GM23338 (cell line): ENCODE measurements around the gene PRPF6. TPM values are rescaled to one million over a fixed set of nuclear protein-coding genes. Genes with fewer than 3 reads are reported as not detected.

Experiments used
- ATAC-seq: fragments of 200-7000 bp; cut with Tn5 transposase; 3 replicates; pipeline ENCODE4 v1.9.1; 2020
- DNase-seq: peaks from one replicate; pipeline ENCODE4 v3.0.0-alpha.2; 2015; ENCODE audit warnings: low spot score
- H2AFZ ChIP-seq: fragments of 200-600 bp; sonication (generic); 2 replicates; pipeline ENCODE4 v1.8.0; 2016; ENCODE audit warnings: antibody characterized with exemption, mild to moderate bottlenecking, moderate library complexity
- H3F3A ChIP-seq: fragments of 200-600 bp; sonication (generic); replicated peaks from 2 replicates; pipeline ENCODE4 v1.8.0; 2017; ENCODE audit warnings: antibody characterized with exemption, mixed run types, low read depth
- H3K27ac ChIP-seq: fragments of 200-600 bp; sonication (generic); 2 replicates; pipeline ENCODE4 v1.6.1; 2016; ENCODE audit warnings: low read depth
- H3K27me3 ChIP-seq: fragments of 200-600 bp; sonication (generic); 2 replicates; pipeline ENCODE4 v1.8.0; 2016; ENCODE audit warnings: mild to moderate bottlenecking, mixed run types, moderate library complexity; ENCODE audit not compliant: insufficient read depth
- H3K36me3 ChIP-seq: fragments of 200-600 bp; sonication (generic); 2 replicates; pipeline ENCODE4 v1.8.0; 2016; ENCODE audit warnings: mild to moderate bottlenecking; ENCODE audit not compliant: insufficient read depth
- H3K4me1 ChIP-seq: fragments of 200-600 bp; sonication (generic); 2 replicates; pipeline ENCODE4 v1.8.0; 2016; ENCODE audit warnings: mild to moderate bottlenecking, moderate library complexity; ENCODE audit not compliant: insufficient read depth
- H3K4me2 ChIP-seq: fragments of 200-600 bp; sonication (generic); 2 replicates; pipeline ENCODE4 v1.7.1; 2017; ENCODE audit warnings: mixed run types
- H3K4me3 ChIP-seq: fragments of 200-600 bp; sonication (generic); 2 replicates; pipeline ENCODE4 v1.6.1; 2016; ENCODE audit warnings: mixed run types
- H3K79me2 ChIP-seq: fragments of 200-600 bp; sonication (generic); replicated peaks from 2 replicates; pipeline ENCODE4 v1.8.0; 2017; ENCODE audit warnings: mild to moderate bottlenecking; ENCODE audit not compliant: insufficient read depth
- H3K9me2 ChIP-seq: fragments of 200-600 bp; sonication (generic); 2 replicates; pipeline ENCODE4 v1.8.0; 2017; ENCODE audit not compliant: insufficient read depth
- H4K20me1 ChIP-seq: fragments of 200-600 bp; sonication (generic); replicated peaks from 2 replicates; pipeline ENCODE4 v1.8.0; 2017; ENCODE audit warnings: mild to moderate bottlenecking; ENCODE audit not compliant: insufficient read depth
- H3K27ac Mint-ChIP-seq: 2 replicates; pipeline ENCODE4 v1.8.0; 2020; ENCODE audit warnings: inconsistent platforms, mild to moderate bottlenecking, moderate library complexity, mixed read lengths
- H3K27me3 Mint-ChIP-seq: 3 replicates; pipeline ENCODE4 v1.8.0; 2022; ENCODE audit warnings: low read depth, mild to moderate bottlenecking, moderate library complexity, mixed read lengths, inconsistent platforms; ENCODE audit not compliant: insufficient read depth, poor library complexity
- H3K36me3 Mint-ChIP-seq: 3 replicates; pipeline ENCODE4 v1.8.0; 2021; ENCODE audit warnings: low read depth, mild to moderate bottlenecking, inconsistent platforms, moderate library complexity, mixed read lengths
- H3K4me1 Mint-ChIP-seq: 3 replicates; pipeline ENCODE4 v1.8.0; 2020; ENCODE audit warnings: mild to moderate bottlenecking, inconsistent platforms, mixed read lengths
- H3K4me3 Mint-ChIP-seq: 3 replicates; pipeline ENCODE4 v1.8.0; 2021; ENCODE audit warnings: moderate library complexity, mild to moderate bottlenecking, inconsistent platforms, mixed read lengths
- H3K9me3 Mint-ChIP-seq: 3 replicates; pipeline ENCODE4 v1.8.0; 2020; ENCODE audit warnings: moderate library complexity, mild to moderate bottlenecking, inconsistent platforms, mixed read lengths
- CREB1 ChIP-seq: fragments of 250-450 bp; sonication (Bioruptor Pico); IDR thresholded peaks from 2 replicates; pipeline ENCODE4 v1.5.0; 2020; ENCODE audit warnings: low read depth, mild to moderate bottlenecking, moderate library complexity
- CTCF ChIP-seq, 2 experiments: fragments of 200-600 bp in 1 of 2; sonication (generic) in 1 of 2; conservative IDR thresholded peaks; 2 replicates each; pipeline versions ENCODE4 v1.5.1 to v1.6.1; 2016 to 2017; ENCODE audit warnings: antibody characterized with exemption in 2 of 2, low read depth in 2 of 2, mild to moderate bottlenecking in 2 of 2, moderate library complexity in 1 of 2
- ETS1 ChIP-seq: IDR thresholded peaks from 2 replicates; pipeline ENCODE4 v1.6.1; 2016; ENCODE audit warnings: antibody characterized with exemption
- EZH2 ChIP-seq: fragments of 200-600 bp; sonication (generic); IDR thresholded peaks from one replicate; pipeline ENCODE4 v1.8.0; 2017; ENCODE audit warnings: antibody characterized with exemption, mild to moderate bottlenecking, low read depth; ENCODE audit not compliant: unreplicated experiment
- EZH2phosphoT487 ChIP-seq: fragments of 200-600 bp; sonication (generic); IDR thresholded peaks from one replicate; pipeline ENCODE4 v1.8.1; 2018; ENCODE audit warnings: antibody characterized with exemption; ENCODE audit not compliant: unreplicated experiment
- JUNB ChIP-seq: IDR thresholded peaks from one replicate; pipeline ENCODE4 v1.6.1; 2016; ENCODE audit warnings: antibody characterized with exemption; ENCODE audit not compliant: unreplicated experiment
- NANOG ChIP-seq: IDR thresholded peaks from 2 replicates; pipeline ENCODE4 v1.6.1; 2016; ENCODE audit warnings: antibody characterized with exemption, borderline replicate concordance
- POLR2AphosphoS5 ChIP-seq: IDR thresholded peaks from 2 replicates; pipeline ENCODE4 v1.6.1; 2016; ENCODE audit warnings: antibody characterized with exemption, low read depth
- REST ChIP-seq: IDR thresholded peaks from one replicate; pipeline ENCODE4 v1.6.1; 2018; ENCODE audit warnings: antibody characterized with exemption; ENCODE audit not compliant: unreplicated experiment
- STAT1 ChIP-seq: IDR thresholded peaks from one replicate; pipeline ENCODE4 v1.6.1; 2016; ENCODE audit warnings: antibody characterized with exemption; ENCODE audit not compliant: unreplicated experiment
- ZNF114 ChIP-seq: fragments of 250-450 bp; sonication (Bioruptor Pico); IDR thresholded peaks from 2 replicates; pipeline ENCODE4 v1.5.0; 2020; ENCODE audit warnings: mild to moderate bottlenecking, moderate library complexity
- ZNF331 ChIP-seq: fragments of 250-450 bp; sonication (Bioruptor Pico); IDR thresholded peaks from 2 replicates; pipeline ENCODE4 v1.5.0; 2020; ENCODE audit warnings: low read depth, mild to moderate bottlenecking, moderate library complexity
- ZNF462 ChIP-seq: fragments of 250-450 bp; sonication (Bioruptor Pico); IDR thresholded peaks from 2 replicates; pipeline ENCODE4 v1.5.0; 2020; ENCODE audit warnings: mild to moderate bottlenecking, moderate library complexity
- polyA plus RNA-seq: library from polyadenylated mRNA; unstranded; fragments of >200 nt; fragmentation: Nextera tagmentation; extraction: Ambion mirVana; gene quantifications from 2 replicates; pipeline ENCODE4 v1.2.1, GENCODE V29; 2016
- total RNA-seq: library from RNA; depleted of rRNA; stranded (reverse); fragments of >200 nt; shearing (Covaris generic); gene quantifications from 2 replicates; pipeline ENCODE4 v1.2.3, GENCODE V29; 2014

The PRPF6 gene
- total and polyA plus RNA-seq, 2 experiments from 2014 or later: 53.8 to 79.9 TPM

GRCh38 chr20:64041040-64041780 is 60.3 kb downstream of the PRPF6 start:
- H3K4me3 Mint-ChIP-seq: peak overlapping the region; percentile 64
- Histone ChIP-seq H3K4me3 (peak overlapping the region; percentile 63; the same call in 1 of the 2 replicates), H3K9me2 (no peaks in the 10 kb centered on the region), H3K79me2 (no peaks in the 10 kb centered on the region), H3K4me2 (peak overlapping the region; percentile 88), H4K20me1 (no peaks in the 10 kb centered on the region), H3K27ac (no peak overlapping the region), H3K4me1 (peaks cover 40% of the 10 kb centered on the region), H3K27me3 (peaks cover 86% of the 10 kb centered on the region), H3K36me3 (no peaks in the 10 kb centered on the region), H2AFZ (no peak overlapping the region), H3F3A (peaks cover 10% of the 10 kb centered on the region; the same call in 1 of the 2 replicates)
- no peaks in the 10 kb centered on the region; the same call in 2 of the 3 replicates for H3K36me3 Mint-ChIP-seq
- no peak overlapping the region for H3K27ac Mint-ChIP-seq
- peaks cover 32% of the 10 kb centered on the region for H3K4me1 Mint-ChIP-seq
- ATAC-seq (no peak), DNase-seq (peak; percentile 30)
- no peaks in the 10 kb centered on the region for H3K9me3 Mint-ChIP-seq
- H3K27me3 Mint-ChIP-seq: peaks cover 71% of the 10 kb centered on the region
- TF ChIP-seq CTCF (conservative IDR thresholded peaks at IDR 0.05; ENCODE audit: low read depth in 2 of 2): no peak
- TF ChIP-seq CREB1: no peak
- TF ChIP-seq POLR2AphosphoS5: no peak
- TF ChIP-seq JUNB: no peak
- no peak for TF ChIP-seq REST
- no peak for TF ChIP-seq NANOG
- no peak for TF ChIP-seq ZNF331 (CRISPR knock-in tag)
- TF ChIP-seq EZH2: no peak
- no peak for TF ChIP-seq ETS1
- no peak for TF ChIP-seq STAT1
- no peak for TF ChIP-seq ZNF462
- TF ChIP-seq ZNF114 (CRISPR knock-in tag): no peak
- no peak for TF ChIP-seq EZH2phosphoT487
